Neural cell (in vitro differentiated cells): Measurements from ENCODE around the gene INTS6. TPM values are rescaled to one million over a fixed set of nuclear protein-coding genes. Genes with fewer than 3 reads are reported as not detected.

ENCODE experiments used
- H2AFZ ChIP-seq: fragments of 200-600, 300-800 bp; sonication (generic), shearing (Covaris generic); 2 replicates; pipeline ENCODE4 v1.6.0; 2014; ENCODE audit warnings: low read depth, mild to moderate bottlenecking, antibody characterized with exemption, low read length, moderate library complexity
- H3F3A ChIP-seq: fragments of 200-600 bp; shearing (Covaris generic); 2 replicates; pipeline ENCODE4 v1.6.1; 2016; ENCODE audit warnings: mild to moderate bottlenecking, moderate library complexity, mixed read lengths, antibody characterized with exemption, low read length; ENCODE audit not compliant: insufficient read depth, poor library complexity, severe bottlenecking
- H3K27ac ChIP-seq: fragments of 200-600, 300-800 bp; sonication (generic), shearing (Covaris generic); 2 replicates; pipeline ENCODE4 v1.5.1; 2014; ENCODE audit warnings: mild to moderate bottlenecking, low read length, moderate library complexity
- H3K27me3 ChIP-seq: fragments of 300-800, 200-600 bp; sonication (generic), shearing (Covaris generic); 2 replicates; pipeline ENCODE4 v1.6.0; 2014; ENCODE audit warnings: mild to moderate bottlenecking, low read depth, low read length, moderate library complexity; ENCODE audit not compliant: insufficient read depth
- H3K36me3 ChIP-seq: fragments of 300-800, 200-600 bp; sonication (generic), shearing (Covaris generic); 2 replicates; pipeline ENCODE4 v1.5.1; 2014; ENCODE audit warnings: mild to moderate bottlenecking, antibody characterized with exemption, low read length, moderate library complexity; ENCODE audit not compliant: insufficient read depth
- H3K4me2 ChIP-seq: fragments of 300-800, 200-600 bp; sonication (generic), shearing (Covaris generic); 2 replicates; pipeline ENCODE4 v1.6.0; 2014; ENCODE audit warnings: mild to moderate bottlenecking, low read length
- H3K4me3 ChIP-seq: fragments of 300-800, 200-600 bp; sonication (generic), shearing (Covaris generic); 2 replicates; pipeline ENCODE4 v1.5.1; 2014; ENCODE audit warnings: mild to moderate bottlenecking, low read length, moderate library complexity
- H3K79me2 ChIP-seq: fragments of 200-600 bp; shearing (Covaris generic); replicated peaks from 2 replicates; pipeline ENCODE4 v1.6.0; 2014; ENCODE audit warnings: mild to moderate bottlenecking, low read length, moderate library complexity; ENCODE audit not compliant: insufficient read depth
- H3K9ac ChIP-seq: fragments of 300-800, 200-600 bp; sonication (generic), shearing (Covaris generic); 2 replicates; pipeline ENCODE4 v1.6.1; 2016; ENCODE audit warnings: mild to moderate bottlenecking, low read length, mixed read lengths
- H3K9me2 ChIP-seq: fragments of 200-600 bp; shearing (Covaris generic); 2 replicates; pipeline ENCODE4 v1.6.1; 2016; ENCODE audit warnings: mild to moderate bottlenecking, low read length, mixed read lengths; ENCODE audit not compliant: insufficient read depth
- H3K9me3 ChIP-seq: fragments of 200-600, 300-800 bp; sonication (generic), shearing (Covaris generic); 2 replicates; pipeline ENCODE4 v1.6.1; 2016; ENCODE audit warnings: mild to moderate bottlenecking, mixed run types, low read length, moderate library complexity, mixed read lengths
- H4K20me1 ChIP-seq: fragments of 200-600 bp; shearing (Covaris generic); 2 replicates; pipeline ENCODE4 v1.6.1; 2016; ENCODE audit warnings: mild to moderate bottlenecking, mixed run types; ENCODE audit not compliant: insufficient read depth
- EP300 ChIP-seq: fragments of 450-650 bp; conservative IDR thresholded peaks from 2 replicates; pipeline ENCODE4 v1.6.1; 2014; ENCODE audit warnings: antibody characterized with exemption, mild to moderate bottlenecking, moderate library complexity; ENCODE audit not compliant: poor library complexity, severe bottlenecking
- EZH2 ChIP-seq: fragments of 200-600, 300-800 bp; shearing (Covaris generic), sonication (generic); IDR thresholded peaks from 2 replicates; pipeline ENCODE4 v1.6.1; 2014; ENCODE audit warnings: antibody characterized with exemption, low read length, borderline replicate concordance, mild to moderate bottlenecking; ENCODE audit not compliant: insufficient read depth, poor library complexity, severe bottlenecking
- MXI1 ChIP-seq: fragments of 450-650 bp; conservative IDR thresholded peaks from 2 replicates; pipeline ENCODE4 v1.6.1; 2014; ENCODE audit warnings: antibody characterized with exemption, mild to moderate bottlenecking; ENCODE audit not compliant: poor library complexity, severe bottlenecking
- POLR2AphosphoS5 ChIP-seq: IDR thresholded peaks from 2 replicates; pipeline ENCODE4 v1.6.1; 2012
- RAD21 ChIP-seq: fragments of 450-650 bp; conservative IDR thresholded peaks from 2 replicates; pipeline ENCODE4 v1.6.1; 2014; ENCODE audit warnings: antibody characterized with exemption, mild to moderate bottlenecking, moderate library complexity
- SMC3 ChIP-seq: fragments of 450-650 bp; conservative IDR thresholded peaks from 2 replicates; pipeline ENCODE4 v1.6.1; 2014; ENCODE audit warnings: antibody characterized with exemption, mild to moderate bottlenecking, moderate library complexity; ENCODE audit not compliant: poor library complexity
- TAF1 ChIP-seq: IDR thresholded peaks from 2 replicates; pipeline ENCODE4 v1.6.1; 2012; ENCODE audit warnings: low read depth
- polyA plus RNA-seq: library from polyadenylated mRNA; depleted of rRNA; stranded (reverse); fragments of >200 nt; gene quantifications from 2 replicates; pipeline ENCODE4 v1.2.3, GENCODE V29; 2014
- TF ChIP-seq, protein P1 (sequence below): fragments of 450-650 bp; IDR thresholded peaks from 2 replicates; pipeline ENCODE4 v1.5.1; 2014; ENCODE audit warnings: antibody characterized with exemption, mild to moderate bottlenecking, moderate library complexity; ENCODE audit not compliant: poor library complexity, severe bottlenecking
- TF ChIP-seq, protein P2 (sequence below): IDR thresholded peaks from 2 replicates; pipeline ENCODE4 v1.6.1; 2012; ENCODE audit warnings: borderline replicate concordance

Gene INTS6
- polyA plus RNA-seq, 1 donor from 2014 or later = 22.6 TPM

DNA sequence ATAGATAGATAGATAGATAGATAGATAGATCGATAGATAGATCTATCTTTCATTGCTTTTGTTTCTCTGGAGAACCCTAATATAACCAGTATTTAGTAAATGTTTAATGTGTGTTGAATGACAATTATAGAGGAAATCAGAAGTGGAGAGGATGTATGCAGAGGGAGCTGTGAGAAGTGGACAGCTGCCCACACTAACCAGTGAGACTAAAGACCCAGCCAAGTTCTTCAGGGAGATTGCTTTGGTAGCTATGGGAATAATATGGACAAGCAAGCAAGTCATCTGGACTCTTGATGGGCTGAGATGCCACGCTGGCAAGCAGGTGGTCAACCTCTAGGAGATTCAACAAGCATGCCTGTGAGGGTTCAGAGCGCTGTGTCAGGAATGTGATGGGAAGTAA, 14.9 kb upstream of the INTS6 start:
- H3K27ac ChIP-seq = no peak overlapping the region
- no peaks in the 10 kb centered on the region for H3K36me3 ChIP-seq
- H3F3A ChIP-seq = no peaks in the 10 kb centered on the region
- H3K4me2 ChIP-seq = no peak overlapping the region
- H3K4me3 ChIP-seq = no peak overlapping the region
- no peak overlapping the region for H2AFZ ChIP-seq
- no peaks in the 10 kb centered on the region for H3K9me2 ChIP-seq
- no peaks in the 10 kb centered on the region for H3K9me3 ChIP-seq
- H3K9ac ChIP-seq = no peak overlapping the region
- H4K20me1 ChIP-seq = no peaks in the 10 kb centered on the region
- TF ChIP-seq TAF1 (no peak), MXI1 (no peak), SMC3 (no peak), POLR2AphosphoS5 (no peak)
- TF ChIP-seq, protein P1, sequence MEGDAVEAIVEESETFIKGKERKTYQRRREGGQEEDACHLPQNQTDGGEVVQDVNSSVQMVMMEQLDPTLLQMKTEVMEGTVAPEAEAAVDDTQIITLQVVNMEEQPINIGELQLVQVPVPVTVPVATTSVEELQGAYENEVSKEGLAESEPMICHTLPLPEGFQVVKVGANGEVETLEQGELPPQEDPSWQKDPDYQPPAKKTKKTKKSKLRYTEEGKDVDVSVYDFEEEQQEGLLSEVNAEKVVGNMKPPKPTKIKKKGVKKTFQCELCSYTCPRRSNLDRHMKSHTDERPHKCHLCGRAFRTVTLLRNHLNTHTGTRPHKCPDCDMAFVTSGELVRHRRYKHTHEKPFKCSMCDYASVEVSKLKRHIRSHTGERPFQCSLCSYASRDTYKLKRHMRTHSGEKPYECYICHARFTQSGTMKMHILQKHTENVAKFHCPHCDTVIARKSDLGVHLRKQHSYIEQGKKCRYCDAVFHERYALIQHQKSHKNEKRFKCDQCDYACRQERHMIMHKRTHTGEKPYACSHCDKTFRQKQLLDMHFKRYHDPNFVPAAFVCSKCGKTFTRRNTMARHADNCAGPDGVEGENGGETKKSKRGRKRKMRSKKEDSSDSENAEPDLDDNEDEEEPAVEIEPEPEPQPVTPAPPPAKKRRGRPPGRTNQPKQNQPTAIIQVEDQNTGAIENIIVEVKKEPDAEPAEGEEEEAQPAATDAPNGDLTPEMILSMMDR = no peak
- H3K79me2 ChIP-seq = no peaks in the 10 kb centered on the region
- H3K27me3 ChIP-seq = no peaks in the 10 kb centered on the region

DNA sequence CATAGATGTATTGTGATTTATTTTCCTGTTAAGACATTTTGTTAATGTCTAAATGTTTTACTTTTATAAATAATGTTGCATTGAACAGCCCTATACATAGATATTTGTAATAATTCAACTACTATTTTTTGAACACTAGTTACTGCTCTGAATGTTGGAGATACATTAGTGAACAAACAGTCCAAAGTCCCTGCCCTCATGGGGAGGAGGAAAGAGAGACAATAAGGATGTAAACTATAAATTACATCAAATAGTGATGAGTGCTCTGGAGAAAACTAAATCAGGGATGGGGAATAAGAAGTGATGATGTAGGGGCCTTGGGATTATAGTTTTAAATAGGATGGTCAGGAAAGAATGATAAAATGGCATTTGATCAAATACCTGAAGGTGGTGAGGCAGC, 12.3 kb upstream of the INTS6 start:
- Histone ChIP-seq H3K27me3 (no peaks in the 10 kb centered on the region), H3K9me2 (no peaks in the 10 kb centered on the region), H3K9me3 (no peaks in the 10 kb centered on the region), H3K79me2 (no peaks in the 10 kb centered on the region), H3K4me3 (no peak overlapping the region), H3K9ac (no peak overlapping the region), H3F3A (no peaks in the 10 kb centered on the region), H2AFZ (no peak overlapping the region), H3K36me3 (no peaks in the 10 kb centered on the region), H4K20me1 (no peaks in the 10 kb centered on the region), H3K4me2 (no peak overlapping the region), H3K27ac (no peak overlapping the region)
- TF ChIP-seq EP300 (no peak), MXI1 (no peak), TAF1 (no peak), RAD21 (no peak), SMC3 (no peak), EZH2 (no peak), POLR2AphosphoS5 (no peak)
- TF ChIP-seq, protein P2, sequence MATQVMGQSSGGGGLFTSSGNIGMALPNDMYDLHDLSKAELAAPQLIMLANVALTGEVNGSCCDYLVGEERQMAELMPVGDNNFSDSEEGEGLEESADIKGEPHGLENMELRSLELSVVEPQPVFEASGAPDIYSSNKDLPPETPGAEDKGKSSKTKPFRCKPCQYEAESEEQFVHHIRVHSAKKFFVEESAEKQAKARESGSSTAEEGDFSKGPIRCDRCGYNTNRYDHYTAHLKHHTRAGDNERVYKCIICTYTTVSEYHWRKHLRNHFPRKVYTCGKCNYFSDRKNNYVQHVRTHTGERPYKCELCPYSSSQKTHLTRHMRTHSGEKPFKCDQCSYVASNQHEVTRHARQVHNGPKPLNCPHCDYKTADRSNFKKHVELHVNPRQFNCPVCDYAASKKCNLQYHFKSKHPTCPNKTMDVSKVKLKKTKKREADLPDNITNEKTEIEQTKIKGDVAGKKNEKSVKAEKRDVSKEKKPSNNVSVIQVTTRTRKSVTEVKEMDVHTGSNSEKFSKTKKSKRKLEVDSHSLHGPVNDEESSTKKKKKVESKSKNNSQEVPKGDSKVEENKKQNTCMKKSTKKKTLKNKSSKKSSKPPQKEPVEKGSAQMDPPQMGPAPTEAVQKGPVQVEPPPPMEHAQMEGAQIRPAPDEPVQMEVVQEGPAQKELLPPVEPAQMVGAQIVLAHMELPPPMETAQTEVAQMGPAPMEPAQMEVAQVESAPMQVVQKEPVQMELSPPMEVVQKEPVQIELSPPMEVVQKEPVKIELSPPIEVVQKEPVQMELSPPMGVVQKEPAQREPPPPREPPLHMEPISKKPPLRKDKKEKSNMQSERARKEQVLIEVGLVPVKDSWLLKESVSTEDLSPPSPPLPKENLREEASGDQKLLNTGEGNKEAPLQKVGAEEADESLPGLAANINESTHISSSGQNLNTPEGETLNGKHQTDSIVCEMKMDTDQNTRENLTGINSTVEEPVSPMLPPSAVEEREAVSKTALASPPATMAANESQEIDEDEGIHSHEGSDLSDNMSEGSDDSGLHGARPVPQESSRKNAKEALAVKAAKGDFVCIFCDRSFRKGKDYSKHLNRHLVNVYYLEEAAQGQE = no peak
- TF ChIP-seq, protein P1 = no peak
